Naive thymus-derived CD4-positive, alpha-beta T cell (primary cell): ENCODE results near the gene PIK3R2. TPM values are rescaled to one million over a fixed set of nuclear protein-coding genes. Genes with fewer than 3 reads are reported as not detected.

Experiments
- polyA plus RNA-seq, 2 donors: library from polyadenylated mRNA; unstranded; fragments of 300-500 nt; fragmentation: Illumina TruSeq; gene quantifications; one replicate each; pipeline ENCODE4 v1.2.3, GENCODE V29; 2021
- total RNA-seq, 6 experiments: library from RNA in 5 of 6; stranded (reverse) in 5 of 6; gene quantifications; 1 replicate in 5 of 6; 2 replicates in 1 of 6; pipeline ENCODE4 v1.2.3 and lab custom pipeline; 2021 to 2026

The PIK3R2 gene
- total and polyA plus RNA-seq, 7 experiments from 2014 or later = 2.2 to 24.6 (median 12.7) TPM

Other genes starting within 250 kb of the PIK3R2 start
- gene CCDC124, start 220.1 kb upstream of the PIK3R2 start, total RNA-seq = 10 to 100 TPM; 28.7 to 60.5 (median 32.6) TPM
- 10 to 100 TPM; 31.1 to 63.8 TPM for gene CCDC124, start 220.1 kb upstream of the PIK3R2 start, polyA plus RNA-seq
- gene KCNN1, start 186.1 kb upstream of the PIK3R2 start, total RNA-seq = under 1 TPM in 1 of 5 experiments, not detected in 4; 0.05 TPM
- not detected for gene KCNN1, start 186.1 kb upstream of the PIK3R2 start, polyA plus RNA-seq
- 100 to 1,000 TPM in 4 of 5 experiments, 10 to 100 TPM in 1; 77.2 to 237 (median 152) TPM for gene ARRDC2, start 145.0 kb upstream of the PIK3R2 start, total RNA-seq
- 10 to 100 TPM; 31.8 to 60.1 TPM for gene ARRDC2, start 145.0 kb upstream of the PIK3R2 start, polyA plus RNA-seq
- gene IL12RB1, start 66.2 kb upstream of the PIK3R2 start, total RNA-seq = 100 to 1,000 TPM in 1 of 5 experiments, 10 to 100 TPM in 4; 17.7 to 110 (median 25.0) TPM
- 10 to 100 TPM; 17.6 to 24.1 TPM for gene IL12RB1, start 66.2 kb upstream of the PIK3R2 start, polyA plus RNA-seq
- gene MAST3, start 55.4 kb upstream of the PIK3R2 start, total RNA-seq = 10 to 100 TPM; 36.0 to 58.7 (median 50.6) TPM
- 10 to 100 TPM; 10.2 to 20.3 TPM for gene MAST3, start 55.4 kb upstream of the PIK3R2 start, polyA plus RNA-seq
- 100 to 1,000 TPM in 2 of 5 experiments, 10 to 100 TPM in 3; 51.3 to 514 (median 59.5) TPM for gene IFI30, start 20.6 kb downstream of the PIK3R2 start, total RNA-seq
- 1 to 10 TPM; 6.7 to 7.6 TPM for gene IFI30, start 20.6 kb downstream of the PIK3R2 start, polyA plus RNA-seq
- 1 to 10 TPM; 4.8 to 9.4 (median 6.7) TPM for gene MPV17L2, start 40.1 kb downstream of the PIK3R2 start, total RNA-seq
- gene MPV17L2, start 40.1 kb downstream of the PIK3R2 start, polyA plus RNA-seq = 10 to 100 TPM in 1 of 2 donors, 1 to 10 TPM in 1; 7.0 to 15.5 TPM
- 10 to 100 TPM in 2 of 5 experiments, 1 to 10 TPM in 3; 5.7 to 16.7 (median 8.8) TPM for gene RAB3A, start 50.9 kb downstream of the PIK3R2 start, total RNA-seq
- 1 to 10 TPM; 1.9 to 3.3 TPM for gene RAB3A, start 50.9 kb downstream of the PIK3R2 start, polyA plus RNA-seq
- gene PDE4C, start 73.3 kb downstream of the PIK3R2 start, total RNA-seq = not detected
- not detected for gene PDE4C, start 73.3 kb downstream of the PIK3R2 start, polyA plus RNA-seq
- 10 to 100 TPM in 2 of 5 experiments, 1 to 10 TPM in 3; 4.7 to 28.3 (median 9.1) TPM for gene IQCN, start 121.3 kb downstream of the PIK3R2 start, total RNA-seq
- under 1 TPM; 0.19 to 0.24 TPM for gene IQCN, start 121.3 kb downstream of the PIK3R2 start, polyA plus RNA-seq
- gene JUND, start 128.5 kb downstream of the PIK3R2 start, total RNA-seq = 1,000 to 10,000 TPM in 2 of 5 experiments, 100 to 1,000 TPM in 3; 196 to 1,360 (median 279) TPM
- gene JUND, start 128.5 kb downstream of the PIK3R2 start, polyA plus RNA-seq = 10 to 100 TPM; 29.0 to 67.3 TPM
- gene LSM4, start 169.9 kb downstream of the PIK3R2 start, total RNA-seq = 100 to 1,000 TPM in 1 of 5 experiments, 10 to 100 TPM in 4; 45.3 to 131 (median 56.2) TPM
- 100 to 1,000 TPM; 123 to 163 TPM for gene LSM4, start 169.9 kb downstream of the PIK3R2 start, polyA plus RNA-seq
- 10 to 100 TPM; 26.6 to 57.1 (median 43.8) TPM for gene PGPEP1, start 187.4 kb downstream of the PIK3R2 start, total RNA-seq
- gene PGPEP1, start 187.4 kb downstream of the PIK3R2 start, polyA plus RNA-seq = 10 to 100 TPM in 1 of 2 donors, 1 to 10 TPM in 1; 9.4 to 11.1 TPM
- gene GDF15, start 233.0 kb downstream of the PIK3R2 start, total RNA-seq = under 1 TPM in 4 of 5 experiments, not detected in 1; 0.32 to 0.73 (median 0.58) TPM
- not detected for gene GDF15, start 233.0 kb downstream of the PIK3R2 start, polyA plus RNA-seq
- 10 to 100 TPM in 1 of 5 experiments, 1 to 10 TPM in 2, under 1 TPM in 2; 0.15 to 68.6 (median 1.2) TPM for gene LRRC25, start 244.5 kb downstream of the PIK3R2 start, total RNA-seq
- gene LRRC25, start 244.5 kb downstream of the PIK3R2 start, polyA plus RNA-seq = under 1 TPM; 0.20 to 0.44 TPM